ENCODE measurements around the gene DMRTA2. TPM values are rescaled to one million over a fixed set of nuclear protein-coding genes. Genes with fewer than 3 reads are reported as not detected.

The DMRTA2 gene
- 4.2 and 7.4 TPM in 2 replicates for total RNA-seq

GRCh38 chr1:50422946-50423669 lies at the start of gene DMRTA2:
DMRTA2 (minus strand) TSS chr1:50423443; CDS start chr1:50421536, 1,907 bp downstream.
- FAIRE-seq (no peak), DNase-seq (ENCODE audit: low read depth) (peak; percentile 35)
- Histone ChIP-seq H3K4me3 (ENCODE audit: low read depth, low read length) (peak within 1 kb of the TSS; percentile 37), H3K27me3 (ENCODE audit: control insufficient read depth, insufficient read depth, low read length) (peaks cover 58% of the 10 kb centered on the region), H3K36me3 (ENCODE audit: control insufficient read depth, insufficient read depth, low read length) (no peaks in the 10 kb centered on the region)
- TF ChIP-seq CTCF (IDR thresholded peaks at IDR 0.05; ENCODE audit: insufficient read depth, low read length, severe bottlenecking): no peak

- no peaks in the 10 kb centered on the region for H3K36me3 ChIP-seq (ENCODE audit: control insufficient read depth, insufficient read depth, low read length)
- FAIRE-seq: no peak
- TF ChIP-seq CTCF (IDR thresholded peaks at IDR 0.05; ENCODE audit: insufficient read depth, low read length, severe bottlenecking): no peak
- DNase-seq (ENCODE audit: low read depth): no peak
- no peaks in the 10 kb centered on the region for H3K27me3 ChIP-seq (ENCODE audit: control insufficient read depth, insufficient read depth, low read length)
- no peak overlapping the region for H3K4me3 ChIP-seq (ENCODE audit: low read depth, low read length)
Measured at GRCh38 chr1:50471967-50472366, 48.7 kb upstream of the DMRTA2 start.

GRCh38 chr1:50462964-50463363 lies 39.7 kb upstream of the DMRTA2 start:
- Histone ChIP-seq H3K27me3 (ENCODE audit: control insufficient read depth, insufficient read depth, low read length) (no peaks in the 10 kb centered on the region), H3K4me3 (ENCODE audit: low read depth, low read length) (no peak overlapping the region), H3K36me3 (ENCODE audit: control insufficient read depth, insufficient read depth, low read length) (no peaks in the 10 kb centered on the region)
- DNase-seq (ENCODE audit: low read depth): no peak
- FAIRE-seq: no peak
- no peak for TF ChIP-seq CTCF (IDR thresholded peaks at IDR 0.05; ENCODE audit: insufficient read depth, low read length, severe bottlenecking)

GRCh38 chr1:50458507-50458906 lies 35.3 kb upstream of the DMRTA2 start:
- TF ChIP-seq CTCF (IDR thresholded peaks at IDR 0.05; ENCODE audit: insufficient read depth, low read length, severe bottlenecking): no peak
- H3K4me3 ChIP-seq (ENCODE audit: low read depth, low read length): no peak overlapping the region
- FAIRE-seq: no peak
- no peak for DNase-seq (ENCODE audit: low read depth)
- H3K27me3 ChIP-seq (ENCODE audit: control insufficient read depth, insufficient read depth, low read length): no peaks in the 10 kb centered on the region
- H3K36me3 ChIP-seq (ENCODE audit: control insufficient read depth, insufficient read depth, low read length): no peaks in the 10 kb centered on the region

- no peak for FAIRE-seq
- no peak for DNase-seq (ENCODE audit: low read depth)
- H3K4me3 ChIP-seq (ENCODE audit: low read depth, low read length): no peak overlapping the region
- TF ChIP-seq CTCF (IDR thresholded peaks at IDR 0.05; ENCODE audit: insufficient read depth, low read length, severe bottlenecking): no peak
- no peaks in the 10 kb centered on the region for H3K36me3 ChIP-seq (ENCODE audit: control insufficient read depth, insufficient read depth, low read length)
- no peaks in the 10 kb centered on the region for H3K27me3 ChIP-seq (ENCODE audit: control insufficient read depth, insufficient read depth, low read length)
Measured at GRCh38 chr1:50454911-50455310, 31.7 kb upstream of the DMRTA2 start.

GRCh38 chr1:50453266-50453665 lies 30.0 kb upstream of the DMRTA2 start:
- no peak for FAIRE-seq

More at GRCh38 chr1:50453266-50453665, 30.0 kb upstream of the DMRTA2 start:
- Histone ChIP-seq H3K36me3 (ENCODE audit: control insufficient read depth, insufficient read depth, low read length) (no peaks in the 10 kb centered on the region), H3K27me3 (ENCODE audit: control insufficient read depth, insufficient read depth, low read length) (no peaks in the 10 kb centered on the region), H3K4me3 (ENCODE audit: low read depth, low read length) (no peak overlapping the region)
- no peak for DNase-seq (ENCODE audit: low read depth)
- TF ChIP-seq CTCF (IDR thresholded peaks at IDR 0.05; ENCODE audit: insufficient read depth, low read length, severe bottlenecking): no peak
